K562 (cell line): ENCODE data around the gene ACADM. TPM values are rescaled to one million over a fixed set of nuclear protein-coding genes. Genes with fewer than 3 reads are reported as not detected.

Experiments used
- COPS2 ChIP-seq: fragments of 450-650 bp; conservative IDR thresholded peaks from 2 replicates; pipeline ENCODE4 v1.6.1; 2016; ENCODE audit warnings: mild to moderate bottlenecking, moderate library complexity
- ERF ChIP-seq: fragments of 450-650 bp; formaldehyde crosslinking; IDR thresholded peaks from 2 replicates; pipeline ENCODE4 v1.4.0; 2020; ENCODE audit warnings: mild to moderate bottlenecking, mixed read lengths
- FOXP1 ChIP-seq: sonication (generic); formaldehyde crosslinking; IDR thresholded peaks from 2 replicates; pipeline ENCODE4 v1.8.0; 2022; ENCODE audit warnings: mild to moderate bottlenecking, missing genetic modification reagents
- HDGF ChIP-seq: fragments of 450-650 bp; IDR thresholded peaks from 2 replicates; pipeline ENCODE4 v1.6.1; 2016
- NCOA6 ChIP-seq: fragments of 450-650 bp; IDR thresholded peaks from 2 replicates; pipeline ENCODE4 v1.6.1; 2017; ENCODE audit warnings: mild to moderate bottlenecking
- PTBP1 ChIP-seq: fragments of 200-400 bp; formaldehyde crosslinking; IDR thresholded peaks from 2 replicates; pipeline ENCODE4 v1.6.1; 2017; ENCODE audit warnings: low read depth, low read length
- U2AF2 ChIP-seq: fragments of 200-400 bp; formaldehyde crosslinking; optimal IDR thresholded peaks from 2 replicates; pipeline ENCODE3; 2017; ENCODE audit warnings: low read depth, mild to moderate bottlenecking, low read length
- ZNF143 ChIP-seq: sonication (generic); formaldehyde crosslinking; IDR thresholded peaks from 2 replicates; pipeline ENCODE4 v1.9.0; 2022; ENCODE audit warnings: mild to moderate bottlenecking, missing genetic modification reagents
- ZNF717 ChIP-seq: fragments of 250-450 bp; sonication (Bioruptor Pico); IDR thresholded peaks from 2 replicates; pipeline ENCODE4 v1.5.0; 2021
- polyA plus RNA-seq, 8 experiments: library from polyadenylated mRNA; depleted of rRNA in 4 of 8; stranded (reverse) in 5 of 8; unstranded in 3 of 8; fragments of >200 nt; fragmentation: Nextera tagmentation in 2 of 8; fragmentation: Illumina TruSeq in 1 of 8; extraction: Ambion mirVana in 2 of 8; extraction: Trizol in 1 of 8; gene quantifications; 2 replicates each; pipeline versions ENCODE4 v1.2.1 to v1.2.3, GENCODE V29; 2011 to 2014; ENCODE audit warnings: inconsistent platforms in 1 of 8, missing spikeins in 1 of 8
- total RNA-seq, 7 experiments: library from RNA; depleted of rRNA in 6 of 7; stranded (reverse); fragments of >200 nt in 6 of 7; fragmentation: Illumina TruSeq in 2 of 7; extraction: Trizol in 2 of 7; gene quantifications; 2 replicates each; pipeline versions ENCODE4 v1.2.1 to v1.2.3, GENCODE V29; 2011 to 2021; ENCODE audit warnings: low replicate concordance in 1 of 7
- TF ChIP-seq, protein P1 (sequence below): sonication (generic); formaldehyde crosslinking; IDR thresholded peaks from 2 replicates; pipeline ENCODE4 v1.8.0; 2022; ENCODE audit warnings: mild to moderate bottlenecking, missing genetic modification reagents
- TF ChIP-seq, protein P2 (sequence below): fragments of 200-800 bp; sonication (Bioruptor generic); IDR thresholded peaks from 2 replicates; pipeline ENCODE4 v1.6.1; 2016; ENCODE audit warnings: missing genetic modification characterization, missing compliant biosample characterization
- TF ChIP-seq, protein P3 (sequence below): fragments of 450-650 bp; IDR thresholded peaks from 2 replicates; pipeline ENCODE4 v1.6.1; 2016
- TF ChIP-seq, protein P4 (sequence below): fragments of 250-450 bp; sonication (Bioruptor Pico); IDR thresholded peaks from 2 replicates; pipeline ENCODE4 v1.5.0; 2022; ENCODE audit warnings: mild to moderate bottlenecking
- TF ChIP-seq, protein P5 (sequence below): fragments of 450-650 bp; IDR thresholded peaks from 2 replicates; pipeline ENCODE4 v1.6.1; 2017; ENCODE audit warnings: antibody characterized with exemption, mild to moderate bottlenecking

Gene ACADM
- total and polyA plus RNA-seq, 9 of the 15 experiments (the other 6 are each of a cell fraction or from before 2014, with no cell fraction given), result 82.5 to 156 (median 123) TPM

DNA sequence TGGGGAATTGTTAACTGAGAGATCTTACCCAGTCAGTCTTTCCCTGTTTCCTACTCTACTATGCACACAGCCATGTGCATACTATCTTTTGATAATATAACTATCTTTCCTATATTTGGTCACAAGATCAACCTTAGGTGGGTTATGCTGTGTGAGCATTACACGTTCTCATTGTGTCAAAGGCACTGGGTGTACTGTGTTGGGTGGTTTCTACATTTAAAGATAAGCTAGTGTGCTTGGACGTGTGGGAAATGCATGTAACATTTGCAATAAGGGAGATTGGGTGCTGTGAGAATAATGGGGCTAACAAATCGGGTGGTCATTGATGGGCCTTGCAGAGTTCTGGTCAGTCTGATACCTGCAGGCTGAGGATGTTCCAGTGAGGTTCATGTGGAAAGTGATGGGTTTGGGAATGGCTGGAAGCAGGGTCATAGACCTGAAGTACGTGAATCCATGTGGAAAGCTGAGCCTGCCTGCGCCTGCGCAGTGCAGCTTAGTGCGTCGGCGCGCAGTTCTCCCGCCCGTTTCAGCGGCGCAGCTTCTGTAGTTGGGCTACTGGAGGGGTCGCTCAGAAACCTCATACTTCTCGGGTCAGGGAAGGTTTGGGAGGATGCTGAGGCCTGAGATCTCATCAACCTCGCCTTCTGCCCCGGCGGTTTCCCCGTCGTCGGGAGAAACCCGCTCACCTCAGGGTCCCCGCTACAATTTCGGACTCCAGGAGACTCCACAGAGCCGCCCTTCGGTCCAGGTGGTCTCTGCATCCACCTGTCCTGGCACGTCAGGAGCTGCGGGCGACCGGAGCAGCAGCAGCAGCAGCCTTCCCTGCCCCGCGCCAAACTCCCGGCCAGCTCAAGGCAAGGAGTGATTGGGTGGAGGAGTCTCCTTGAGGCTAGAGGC, 72.1 kb downstream of the ACADM start, which contains the start of gene MSH4 (continued):
- 0 out of 2 replicates have a peak, but pooled peaks have one; percentile 21 for TF ChIP-seq NCOA6
- no peak for TF ChIP-seq HDGF
- TF ChIP-seq, protein P1, sequence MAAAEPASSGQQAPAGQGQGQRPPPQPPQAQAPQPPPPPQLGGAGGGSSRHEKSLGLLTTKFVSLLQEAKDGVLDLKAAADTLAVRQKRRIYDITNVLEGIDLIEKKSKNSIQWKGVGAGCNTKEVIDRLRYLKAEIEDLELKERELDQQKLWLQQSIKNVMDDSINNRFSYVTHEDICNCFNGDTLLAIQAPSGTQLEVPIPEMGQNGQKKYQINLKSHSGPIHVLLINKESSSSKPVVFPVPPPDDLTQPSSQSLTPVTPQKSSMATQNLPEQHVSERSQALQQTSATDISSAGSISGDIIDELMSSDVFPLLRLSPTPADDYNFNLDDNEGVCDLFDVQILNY (CRISPR knock-in tag), result no peak
- TF ChIP-seq ZNF143 (CRISPR knock-in tag), result no peak
- TF ChIP-seq, protein P2, sequence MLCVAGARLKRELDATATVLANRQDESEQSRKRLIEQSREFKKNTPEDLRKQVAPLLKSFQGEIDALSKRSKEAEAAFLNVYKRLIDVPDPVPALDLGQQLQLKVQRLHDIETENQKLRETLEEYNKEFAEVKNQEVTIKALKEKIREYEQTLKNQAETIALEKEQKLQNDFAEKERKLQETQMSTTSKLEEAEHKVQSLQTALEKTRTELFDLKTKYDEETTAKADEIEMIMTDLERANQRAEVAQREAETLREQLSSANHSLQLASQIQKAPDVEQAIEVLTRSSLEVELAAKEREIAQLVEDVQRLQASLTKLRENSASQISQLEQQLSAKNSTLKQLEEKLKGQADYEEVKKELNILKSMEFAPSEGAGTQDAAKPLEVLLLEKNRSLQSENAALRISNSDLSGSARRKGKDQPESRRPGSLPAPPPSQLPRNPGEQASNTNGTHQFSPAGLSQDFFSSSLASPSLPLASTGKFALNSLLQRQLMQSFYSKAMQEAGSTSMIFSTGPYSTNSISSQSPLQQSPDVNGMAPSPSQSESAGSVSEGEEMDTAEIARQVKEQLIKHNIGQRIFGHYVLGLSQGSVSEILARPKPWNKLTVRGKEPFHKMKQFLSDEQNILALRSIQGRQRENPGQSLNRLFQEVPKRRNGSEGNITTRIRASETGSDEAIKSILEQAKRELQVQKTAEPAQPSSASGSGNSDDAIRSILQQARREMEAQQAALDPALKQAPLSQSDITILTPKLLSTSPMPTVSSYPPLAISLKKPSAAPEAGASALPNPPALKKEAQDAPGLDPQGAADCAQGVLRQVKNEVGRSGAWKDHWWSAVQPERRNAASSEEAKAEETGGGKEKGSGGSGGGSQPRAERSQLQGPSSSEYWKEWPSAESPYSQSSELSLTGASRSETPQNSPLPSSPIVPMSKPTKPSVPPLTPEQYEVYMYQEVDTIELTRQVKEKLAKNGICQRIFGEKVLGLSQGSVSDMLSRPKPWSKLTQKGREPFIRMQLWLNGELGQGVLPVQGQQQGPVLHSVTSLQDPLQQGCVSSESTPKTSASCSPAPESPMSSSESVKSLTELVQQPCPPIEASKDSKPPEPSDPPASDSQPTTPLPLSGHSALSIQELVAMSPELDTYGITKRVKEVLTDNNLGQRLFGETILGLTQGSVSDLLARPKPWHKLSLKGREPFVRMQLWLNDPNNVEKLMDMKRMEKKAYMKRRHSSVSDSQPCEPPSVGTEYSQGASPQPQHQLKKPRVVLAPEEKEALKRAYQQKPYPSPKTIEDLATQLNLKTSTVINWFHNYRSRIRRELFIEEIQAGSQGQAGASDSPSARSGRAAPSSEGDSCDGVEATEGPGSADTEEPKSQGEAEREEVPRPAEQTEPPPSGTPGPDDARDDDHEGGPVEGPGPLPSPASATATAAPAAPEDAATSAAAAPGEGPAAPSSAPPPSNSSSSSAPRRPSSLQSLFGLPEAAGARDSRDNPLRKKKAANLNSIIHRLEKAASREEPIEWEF (CRISPR knock-in tag), result no peak
- TF ChIP-seq COPS2, result no peak
- peak; percentile 81 for TF ChIP-seq PTBP1
- no peak for TF ChIP-seq FOXP1 (CRISPR knock-in tag)
- TF ChIP-seq ZNF717 (CRISPR knock-in tag), result peak; percentile 82; the same call in 1 of the 2 replicates
- TF ChIP-seq, protein P3, sequence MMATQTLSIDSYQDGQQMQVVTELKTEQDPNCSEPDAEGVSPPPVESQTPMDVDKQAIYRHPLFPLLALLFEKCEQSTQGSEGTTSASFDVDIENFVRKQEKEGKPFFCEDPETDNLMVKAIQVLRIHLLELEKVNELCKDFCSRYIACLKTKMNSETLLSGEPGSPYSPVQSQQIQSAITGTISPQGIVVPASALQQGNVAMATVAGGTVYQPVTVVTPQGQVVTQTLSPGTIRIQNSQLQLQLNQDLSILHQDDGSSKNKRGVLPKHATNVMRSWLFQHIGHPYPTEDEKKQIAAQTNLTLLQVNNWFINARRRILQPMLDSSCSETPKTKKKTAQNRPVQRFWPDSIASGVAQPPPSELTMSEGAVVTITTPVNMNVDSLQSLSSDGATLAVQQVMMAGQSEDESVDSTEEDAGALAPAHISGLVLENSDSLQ, result no peak
- TF ChIP-seq, protein P4, sequence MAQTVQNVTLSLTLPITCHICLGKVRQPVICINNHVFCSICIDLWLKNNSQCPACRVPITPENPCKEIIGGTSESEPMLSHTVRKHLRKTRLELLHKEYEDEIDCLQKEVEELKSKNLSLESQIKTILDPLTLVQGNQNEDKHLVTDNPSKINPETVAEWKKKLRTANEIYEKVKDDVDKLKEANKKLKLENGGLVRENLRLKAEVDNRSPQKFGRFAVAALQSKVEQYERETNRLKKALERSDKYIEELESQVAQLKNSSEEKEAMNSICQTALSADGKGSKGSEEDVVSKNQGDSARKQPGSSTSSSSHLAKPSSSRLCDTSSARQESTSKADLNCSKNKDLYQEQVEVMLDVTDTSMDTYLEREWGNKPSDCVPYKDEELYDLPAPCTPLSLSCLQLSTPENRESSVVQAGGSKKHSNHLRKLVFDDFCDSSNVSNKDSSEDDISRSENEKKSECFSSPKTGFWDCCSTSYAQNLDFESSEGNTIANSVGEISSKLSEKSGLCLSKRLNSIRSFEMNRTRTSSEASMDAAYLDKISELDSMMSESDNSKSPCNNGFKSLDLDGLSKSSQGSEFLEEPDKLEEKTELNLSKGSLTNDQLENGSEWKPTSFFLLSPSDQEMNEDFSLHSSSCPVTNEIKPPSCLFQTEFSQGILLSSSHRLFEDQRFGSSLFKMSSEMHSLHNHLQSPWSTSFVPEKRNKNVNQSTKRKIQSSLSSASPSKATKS, result 0 out of 2 replicates have a peak, but pooled peaks have one; percentile 46
- peak; percentile 97 for TF ChIP-seq ERF (CRISPR knock-in tag)
- TF ChIP-seq, protein P5, sequence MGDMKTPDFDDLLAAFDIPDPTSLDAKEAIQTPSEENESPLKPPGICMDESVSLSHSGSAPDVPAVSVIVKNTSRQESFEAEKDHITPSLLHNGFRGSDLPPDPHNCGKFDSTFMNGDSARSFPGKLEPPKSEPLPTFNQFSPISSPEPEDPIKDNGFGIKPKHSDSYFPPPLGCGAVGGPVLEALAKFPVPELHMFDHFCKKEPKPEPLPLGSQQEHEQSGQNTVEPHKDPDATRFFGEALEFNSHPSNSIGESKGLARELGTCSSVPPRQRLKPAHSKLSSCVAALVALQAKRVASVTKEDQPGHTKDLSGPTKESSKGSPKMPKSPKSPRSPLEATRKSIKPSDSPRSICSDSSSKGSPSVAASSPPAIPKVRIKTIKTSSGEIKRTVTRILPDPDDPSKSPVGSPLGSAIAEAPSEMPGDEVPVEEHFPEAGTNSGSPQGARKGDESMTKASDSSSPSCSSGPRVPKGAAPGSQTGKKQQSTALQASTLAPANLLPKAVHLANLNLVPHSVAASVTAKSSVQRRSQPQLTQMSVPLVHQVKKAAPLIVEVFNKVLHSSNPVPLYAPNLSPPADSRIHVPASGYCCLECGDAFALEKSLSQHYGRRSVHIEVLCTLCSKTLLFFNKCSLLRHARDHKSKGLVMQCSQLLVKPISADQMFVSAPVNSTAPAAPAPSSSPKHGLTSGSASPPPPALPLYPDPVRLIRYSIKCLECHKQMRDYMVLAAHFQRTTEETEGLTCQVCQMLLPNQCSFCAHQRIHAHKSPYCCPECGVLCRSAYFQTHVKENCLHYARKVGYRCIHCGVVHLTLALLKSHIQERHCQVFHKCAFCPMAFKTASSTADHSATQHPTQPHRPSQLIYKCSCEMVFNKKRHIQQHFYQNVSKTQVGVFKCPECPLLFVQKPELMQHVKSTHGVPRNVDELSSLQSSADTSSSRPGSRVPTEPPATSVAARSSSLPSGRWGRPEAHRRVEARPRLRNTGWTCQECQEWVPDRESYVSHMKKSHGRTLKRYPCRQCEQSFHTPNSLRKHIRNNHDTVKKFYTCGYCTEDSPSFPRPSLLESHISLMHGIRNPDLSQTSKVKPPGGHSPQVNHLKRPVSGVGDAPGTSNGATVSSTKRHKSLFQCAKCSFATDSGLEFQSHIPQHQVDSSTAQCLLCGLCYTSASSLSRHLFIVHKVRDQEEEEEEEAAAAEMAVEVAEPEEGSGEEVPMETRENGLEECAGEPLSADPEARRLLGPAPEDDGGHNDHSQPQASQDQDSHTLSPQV, result no peak
- TF ChIP-seq U2AF2, result no peak
